Ovary (tissue), 3 donors: ENCODE results near the gene RIC3.

ENCODE experiments used
- CTCF ChIP-seq, 3 donors: fragments of 450-650 bp in 2 of 3; fragments of 200-600 bp in 1 of 3; IDR thresholded peaks; one replicate each; pipeline versions ENCODE4 v1.5.1 to v1.8.0; 2016 to 2022; ENCODE audit warnings: antibody characterized with exemption in 3 of 3, mild to moderate bottlenecking in 1 of 3
- EP300 ChIP-seq: sonication (generic); formaldehyde crosslinking; IDR thresholded peaks from one replicate; pipeline ENCODE4 v1.6.1; 2017; ENCODE audit warnings: antibody characterized with exemption
- POLR2A ChIP-seq: fragments of 450-650 bp; IDR thresholded peaks from one replicate; pipeline ENCODE4 v1.6.1; 2017; ENCODE audit warnings: antibody characterized with exemption, mild to moderate bottlenecking, moderate library complexity
- donor health status: DM: no; HTN: no; CAD: no.

- no peak for TF ChIP-seq POLR2A
- TF ChIP-seq CTCF (IDR thresholded peaks at IDR 0.05): no peak
- TF ChIP-seq EP300: no peak
These were observed 33.9 kb upstream of the RIC3 start for GRCh38 chr11:8202516-8203413.
